ENCODE data around the gene UMOD.

The UMOD gene

GRCh38 chr16:20301840-20302239, 50.7 kb downstream of the UMOD start:
- Histone ChIP-seq H3K4me1 (ENCODE audit: control insufficient read depth, insufficient read depth, low read length, unreplicated experiment) (no peaks in the 10 kb centered on the region), H2AFZ (ENCODE audit: low read length, unreplicated experiment) (no peak overlapping the region), H3K27me3 (ENCODE audit: insufficient read depth, low read length) (no peaks in the 10 kb centered on the region), H3K36me3 (ENCODE audit: insufficient read depth, low read length) (no peaks in the 10 kb centered on the region), H3K4me3 (ENCODE audit: low read depth, low read length) (no peak overlapping the region), H3K79me2 (ENCODE audit: control insufficient read depth, insufficient read depth, low read length, unreplicated experiment) (no peaks in the 10 kb centered on the region), H3K27ac (ENCODE audit: low read depth, low read length) (no peak overlapping the region)

- no peaks in the 10 kb centered on the region for H3K36me3 ChIP-seq (ENCODE audit: insufficient read depth, low read length)
- H3K27me3 ChIP-seq (ENCODE audit: insufficient read depth, low read length): no peaks in the 10 kb centered on the region
- no peak overlapping the region for H2AFZ ChIP-seq (ENCODE audit: low read length, unreplicated experiment)
- no peaks in the 10 kb centered on the region for H3K4me1 ChIP-seq (ENCODE audit: control insufficient read depth, insufficient read depth, low read length, unreplicated experiment)
- H3K79me2 ChIP-seq (ENCODE audit: control insufficient read depth, insufficient read depth, low read length, unreplicated experiment): no peaks in the 10 kb centered on the region
- no peak overlapping the region for H3K27ac ChIP-seq (ENCODE audit: low read depth, low read length)
- H3K4me3 ChIP-seq (ENCODE audit: low read depth, low read length): no peak overlapping the region
These were observed 52.0 kb downstream of the UMOD start for GRCh38 chr16:20300312-20301097.

- H2AFZ ChIP-seq (ENCODE audit: low read length, unreplicated experiment): no peak overlapping the region
- H3K4me1 ChIP-seq (ENCODE audit: control insufficient read depth, insufficient read depth, low read length, unreplicated experiment): no peaks in the 10 kb centered on the region
- H3K36me3 ChIP-seq (ENCODE audit: insufficient read depth, low read length): no peaks in the 10 kb centered on the region
- no peaks in the 10 kb centered on the region for H3K27me3 ChIP-seq (ENCODE audit: insufficient read depth, low read length)
- H3K27ac ChIP-seq (ENCODE audit: low read depth, low read length): no peak overlapping the region
- no peak overlapping the region for H3K4me3 ChIP-seq (ENCODE audit: low read depth, low read length)
- no peaks in the 10 kb centered on the region for H3K79me2 ChIP-seq (ENCODE audit: control insufficient read depth, insufficient read depth, low read length, unreplicated experiment)
These were observed 54.1 kb downstream of the UMOD start for GRCh38 chr16:20298452-20298851.

GRCh38 chr16:20291208-20292206, 61.0 kb downstream of the UMOD start:
- H3K4me1 ChIP-seq (ENCODE audit: control insufficient read depth, insufficient read depth, low read length, unreplicated experiment): no peaks in the 10 kb centered on the region
- H3K27me3 ChIP-seq (ENCODE audit: insufficient read depth, low read length): no peaks in the 10 kb centered on the region
- no peaks in the 10 kb centered on the region for H3K36me3 ChIP-seq (ENCODE audit: insufficient read depth, low read length)
- no peak overlapping the region for H3K4me3 ChIP-seq (ENCODE audit: low read depth, low read length)
- H3K27ac ChIP-seq (ENCODE audit: low read depth, low read length): no peak overlapping the region
- H3K79me2 ChIP-seq (ENCODE audit: control insufficient read depth, insufficient read depth, low read length, unreplicated experiment): no peaks in the 10 kb centered on the region
- H2AFZ ChIP-seq (ENCODE audit: low read length, unreplicated experiment): no peak overlapping the region

- H2AFZ ChIP-seq (ENCODE audit: low read length, unreplicated experiment): no peak overlapping the region
- H3K27me3 ChIP-seq (ENCODE audit: insufficient read depth, low read length): no peaks in the 10 kb centered on the region
- no peak overlapping the region for H3K27ac ChIP-seq (ENCODE audit: low read depth, low read length)
- H3K4me1 ChIP-seq (ENCODE audit: control insufficient read depth, insufficient read depth, low read length, unreplicated experiment): no peaks in the 10 kb centered on the region
- no peak overlapping the region for H3K4me3 ChIP-seq (ENCODE audit: low read depth, low read length)
- no peaks in the 10 kb centered on the region for H3K79me2 ChIP-seq (ENCODE audit: control insufficient read depth, insufficient read depth, low read length, unreplicated experiment)
- H3K36me3 ChIP-seq (ENCODE audit: insufficient read depth, low read length): no peaks in the 10 kb centered on the region
These were observed 62.9 kb downstream of the UMOD start for GRCh38 chr16:20289571-20289970.

- Histone ChIP-seq H3K79me2 (ENCODE audit: control insufficient read depth, insufficient read depth, low read length, unreplicated experiment) (no peaks in the 10 kb centered on the region), H2AFZ (ENCODE audit: low read length, unreplicated experiment) (no peak overlapping the region), H3K4me3 (ENCODE audit: low read depth, low read length) (no peak overlapping the region)
These were observed 66.5 kb downstream of the UMOD start for GRCh38 chr16:20285993-20286499.

More at GRCh38 chr16:20285993-20286499, 66.5 kb downstream of the UMOD start:
- Histone ChIP-seq H3K27me3 (ENCODE audit: insufficient read depth, low read length) (no peaks in the 10 kb centered on the region), H3K27ac (ENCODE audit: low read depth, low read length) (no peak overlapping the region), H3K36me3 (ENCODE audit: insufficient read depth, low read length) (no peaks in the 10 kb centered on the region), H3K4me1 (ENCODE audit: control insufficient read depth, insufficient read depth, low read length, unreplicated experiment) (no peaks in the 10 kb centered on the region)
